ENCODE data around the gene OBP2A.
"Not testable (repeated sequence)": the region's sequence is repeated elsewhere in the genome, so short reads cannot be mapped to it uniquely, and the experiment has no call there.

OBP2A gene

DNA sequence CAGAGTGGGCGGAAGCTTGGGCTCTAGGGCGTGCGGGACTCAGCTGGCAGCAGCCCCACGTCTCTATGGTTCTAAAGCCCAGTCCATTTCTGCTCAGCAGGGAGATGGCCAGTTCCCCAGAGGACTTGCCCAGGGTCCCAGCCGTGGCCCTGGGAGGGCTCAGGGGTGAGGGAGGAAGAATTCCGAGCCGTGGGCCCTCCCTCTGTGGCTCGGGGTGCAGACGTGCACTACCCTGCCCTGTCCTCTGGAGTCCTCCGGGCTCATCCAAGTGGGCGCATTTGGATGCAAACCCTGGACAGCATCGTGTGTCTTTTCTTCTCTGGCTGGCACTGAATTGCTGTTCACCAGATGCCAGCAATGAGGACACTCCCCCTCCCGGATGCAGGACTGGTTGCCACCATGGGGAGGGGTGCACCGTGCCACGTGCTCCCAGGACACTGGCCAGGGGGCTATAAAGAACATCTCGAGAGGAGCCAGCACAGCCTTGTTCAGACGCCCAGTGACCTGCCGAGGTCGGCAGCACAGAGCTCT, at the start of gene OBP2A:
OBP2A (plus strand) TSS at position 481 of the 531 bp plus-strand sequence. CDS start 55 bp downstream, outside the sequence.
- not testable (repeated sequence) for DNase-seq

DNA sequence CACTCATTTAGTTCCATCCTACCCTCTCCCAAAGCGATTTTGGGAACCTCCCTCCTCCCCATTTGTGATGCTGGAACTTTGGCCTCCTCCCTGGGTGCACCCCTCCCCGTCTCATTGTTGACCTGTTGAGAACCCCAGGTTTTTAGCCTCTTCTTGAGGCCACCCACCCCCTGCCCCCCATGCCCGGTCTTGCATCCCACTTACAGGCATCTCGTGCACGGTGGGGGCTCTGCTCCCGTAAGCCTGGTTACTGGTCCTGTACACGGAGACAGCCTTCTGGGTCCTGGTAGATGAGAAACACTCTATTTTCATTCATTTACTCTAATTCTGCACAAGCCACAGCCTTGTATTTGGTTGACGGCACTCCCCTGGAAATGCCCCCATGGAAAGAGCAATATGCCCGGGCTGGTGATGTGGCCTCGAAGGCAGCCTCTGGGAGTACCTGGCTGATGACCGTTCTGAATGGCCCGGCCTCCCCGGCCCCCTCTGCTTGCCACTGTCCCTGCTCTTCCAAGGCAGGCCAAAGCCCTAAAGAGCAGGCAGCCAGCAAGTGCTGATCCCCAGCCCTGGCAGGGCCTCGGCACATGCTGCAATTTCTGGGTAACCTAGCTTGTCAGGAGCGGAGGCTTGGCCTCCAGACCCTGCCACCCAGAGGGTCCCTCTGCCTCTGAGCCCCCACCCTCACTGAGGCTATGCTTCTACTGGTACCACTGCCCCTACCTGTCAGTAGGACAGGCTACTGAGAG, 47.4 kb upstream of the OBP2A start:
- no peak for DNase-seq

- peak; percentile 82 for DNase-seq
These were observed 46.4 kb upstream of the OBP2A start for GRCh38 chr9:135499326-135500070.

- DNase-seq = no peak
These were observed 45.8 kb upstream of the OBP2A start for GRCh38 chr9:135500071-135500524.

DNA sequence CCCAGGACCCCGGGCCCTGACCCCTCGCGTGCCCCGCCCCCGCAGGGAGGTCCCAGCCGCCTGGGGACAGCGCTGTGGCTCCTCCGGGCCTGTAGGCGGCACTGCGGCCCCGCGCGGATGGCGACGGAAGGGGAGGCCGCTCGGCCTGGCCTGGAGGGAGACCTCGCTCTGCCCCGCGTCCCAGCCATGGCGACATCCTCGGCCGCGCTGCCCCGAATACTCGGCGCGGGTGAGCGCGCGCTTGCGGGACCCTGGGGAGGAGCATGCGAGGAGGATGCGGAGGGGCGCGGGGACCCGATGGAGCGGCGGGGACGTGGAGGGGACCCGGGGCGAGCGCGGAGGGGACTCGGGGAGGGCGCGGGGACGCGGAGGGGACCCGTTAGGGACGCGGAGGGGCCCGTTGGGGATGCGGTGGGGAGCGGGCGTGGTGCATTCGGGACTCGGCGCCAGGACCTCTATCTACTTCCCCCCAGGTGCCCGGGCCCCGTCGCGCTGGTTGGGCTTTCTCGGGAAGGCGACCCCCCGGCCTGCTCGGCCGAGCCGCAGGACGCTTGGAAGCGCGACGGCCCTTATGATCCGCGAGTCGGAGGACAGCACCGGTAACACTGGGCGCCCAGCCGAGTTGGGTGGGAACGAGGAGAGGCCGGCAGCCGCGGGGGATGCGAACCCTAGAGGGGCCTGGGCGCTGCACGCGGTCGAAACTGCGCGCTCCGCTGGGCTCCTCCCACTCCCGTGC, 45.2 kb upstream of the OBP2A start, which contains the start of gene MRPS2:
MRPS2 (plus strand) TSS at position 158 of the 736 bp plus-strand sequence; CDS start at position 187, 29 bp downstream.
- peak; percentile 91 for DNase-seq

GRCh38 chr9:135501261-135502167, 44.4 kb upstream of the OBP2A start:
- DNase-seq = peak; percentile 77

- DNase-seq = no peak
These were observed 43.6 kb upstream of the OBP2A start for GRCh38 chr9:135502168-135502872.

GRCh38 chr9:135502873-135503321, 43.0 kb upstream of the OBP2A start:
- DNase-seq = no peak

DNA sequence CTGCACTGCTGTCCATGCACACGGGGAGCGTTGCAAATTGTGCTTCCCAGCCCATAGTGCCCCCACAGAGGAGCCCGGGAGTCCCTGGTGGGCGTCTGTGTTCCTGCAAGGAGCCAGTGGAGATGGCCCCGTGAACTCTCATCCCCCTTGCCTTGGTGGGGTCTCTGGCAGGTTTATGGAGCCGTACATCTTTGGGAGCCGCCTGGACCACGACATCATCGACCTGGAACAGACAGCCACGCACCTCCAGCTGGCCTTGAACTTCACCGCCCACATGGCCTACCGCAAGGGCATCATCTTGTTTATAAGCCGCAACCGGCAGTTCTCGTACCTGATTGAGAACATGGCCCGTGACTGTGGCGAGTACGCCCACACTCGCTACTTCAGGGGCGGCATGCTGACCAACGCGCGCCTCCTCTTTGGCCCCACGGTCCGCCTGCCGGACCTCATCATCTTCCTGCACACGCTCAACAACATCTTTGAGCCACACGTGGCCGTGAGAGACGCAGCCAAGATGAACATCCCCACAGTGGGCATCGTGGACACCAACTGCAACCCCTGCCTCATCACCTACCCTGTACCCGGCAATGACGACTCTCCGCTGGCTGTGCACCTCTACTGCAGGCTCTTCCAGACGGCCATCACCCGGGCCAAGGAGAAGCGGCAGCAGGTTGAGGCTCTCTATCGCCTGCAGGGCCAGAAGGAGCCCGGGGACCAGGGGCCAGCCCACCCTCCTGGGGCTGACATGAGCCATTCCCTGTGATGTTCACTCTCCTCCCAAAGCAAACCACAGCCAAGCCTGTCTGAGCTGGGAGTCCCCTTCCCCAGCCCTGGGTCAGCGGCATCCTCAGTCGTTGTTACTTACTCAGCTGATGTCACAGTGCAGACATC, 42.3 kb upstream of the OBP2A start:
- DNase-seq = no peak

GRCh38 chr9:135504262-135505243, 41.4 kb upstream of the OBP2A start:
- DNase-seq = peak; percentile 70

- DNase-seq = no peak
These were observed 40.3 kb upstream of the OBP2A start for GRCh38 chr9:135505406-135506187.

DNA sequence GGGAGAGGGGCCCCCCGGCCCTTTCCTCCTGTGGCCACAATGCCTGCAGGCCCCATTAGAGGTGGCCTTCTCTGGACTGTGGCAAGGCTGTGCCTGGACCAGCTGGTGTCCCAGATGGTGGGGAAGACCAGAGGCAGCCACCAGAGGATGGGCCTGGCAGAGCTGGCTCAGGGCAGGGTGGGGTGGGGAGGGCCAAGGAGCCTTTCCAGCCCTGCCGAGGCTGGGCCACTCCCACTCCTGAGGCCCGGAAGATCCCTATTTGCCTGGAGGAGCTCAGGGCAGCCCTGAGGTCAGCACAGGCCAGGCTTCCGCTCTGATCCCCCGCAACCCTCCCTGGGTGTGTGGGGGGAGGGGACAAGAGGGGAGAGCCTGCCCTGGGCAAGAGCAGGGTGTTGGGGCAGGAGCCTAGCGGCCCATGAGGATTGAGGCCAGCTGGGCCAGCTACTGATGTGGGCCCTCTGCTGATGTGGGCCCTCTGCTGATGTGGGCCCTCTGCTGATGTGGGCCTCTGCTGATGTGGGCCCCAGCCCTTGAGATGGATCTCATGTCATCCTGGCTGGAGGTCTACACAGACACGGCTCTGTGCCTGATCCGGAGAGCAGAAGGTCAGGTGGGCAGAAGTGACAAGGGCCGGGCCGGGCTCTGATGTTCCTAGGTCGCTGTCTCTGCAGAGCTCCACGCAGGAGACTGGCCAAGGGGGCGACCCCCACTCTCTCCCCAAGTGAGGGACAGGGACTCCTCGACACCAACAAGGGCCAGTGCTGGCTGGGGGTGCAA, 39.4 kb upstream of the OBP2A start:
- no peak for DNase-seq

DNA sequence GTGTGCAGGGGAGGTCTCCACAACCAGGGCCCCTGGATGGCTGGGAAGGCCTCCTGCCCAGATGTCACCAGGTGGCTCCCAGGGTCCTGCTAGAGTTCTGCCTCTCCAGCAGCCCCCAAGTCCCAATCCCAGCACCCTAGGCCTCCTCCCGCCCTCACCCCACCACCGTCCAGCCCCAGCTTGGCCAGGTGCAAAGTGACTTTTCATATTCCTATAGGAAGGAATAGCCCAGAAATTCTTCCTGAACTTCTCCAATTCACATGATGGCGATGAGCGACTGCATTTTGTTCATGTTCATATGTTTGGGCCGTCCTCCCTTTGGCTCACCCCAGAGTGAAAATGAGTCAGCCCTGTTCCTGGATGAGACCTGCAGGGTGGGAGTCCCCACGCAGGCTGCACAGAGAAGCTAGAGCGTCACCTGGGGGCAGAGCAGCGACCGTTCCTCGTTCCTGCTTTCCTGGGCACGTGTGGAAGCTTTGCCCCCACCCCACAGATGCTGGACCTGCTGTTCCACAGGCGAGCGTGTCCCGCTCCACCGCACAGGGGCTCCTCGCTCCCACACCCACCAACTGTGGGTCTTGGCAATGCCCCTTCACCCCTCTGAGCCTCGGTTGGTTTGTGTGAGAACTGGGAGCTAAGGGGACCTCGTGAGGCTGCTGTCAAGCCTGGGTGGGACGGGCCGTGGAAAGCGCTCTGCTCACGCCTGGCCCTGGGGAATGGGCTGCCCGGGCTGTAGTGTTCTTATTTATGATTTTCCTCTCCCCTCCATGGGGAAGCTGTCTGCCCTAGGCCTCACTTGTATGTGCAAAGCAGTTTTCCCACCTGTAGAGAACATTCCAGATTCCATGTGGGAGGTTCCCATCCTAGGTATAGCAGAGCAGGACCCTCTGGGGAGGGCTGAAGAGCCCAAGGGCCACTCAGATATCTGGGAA, 38.6 kb upstream of the OBP2A start:
- no peak for DNase-seq

DNA sequence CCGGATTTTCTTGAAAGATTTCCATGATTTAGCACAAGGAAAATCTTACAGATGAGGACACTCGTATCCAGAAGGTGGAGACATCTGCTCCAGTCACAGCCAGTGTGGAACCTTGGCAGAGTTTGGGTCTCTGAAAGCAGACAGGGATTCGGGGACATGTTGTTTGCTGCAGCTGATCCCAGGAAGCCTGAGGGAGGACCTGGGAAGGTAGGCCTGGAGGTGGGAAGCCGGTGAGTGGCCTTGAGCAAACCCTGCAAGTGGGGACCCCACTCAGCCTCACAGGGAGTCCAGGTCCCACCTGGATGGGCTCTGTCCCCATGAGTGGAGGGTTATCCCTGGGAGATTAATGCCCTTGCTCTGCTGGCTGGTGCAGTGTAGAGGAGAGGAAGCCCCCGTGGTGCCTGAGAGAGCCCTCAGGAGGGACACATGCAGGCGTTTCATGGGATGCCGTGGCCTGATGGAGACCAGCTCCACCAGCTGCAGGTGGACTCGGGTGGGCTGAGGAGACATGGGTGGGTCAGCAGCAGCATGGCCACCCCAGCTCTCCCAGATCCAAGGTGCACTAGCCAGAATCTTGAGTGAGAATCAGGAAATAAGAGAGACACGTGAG, 37.6 kb upstream of the OBP2A start:
- no peak for DNase-seq

DNA sequence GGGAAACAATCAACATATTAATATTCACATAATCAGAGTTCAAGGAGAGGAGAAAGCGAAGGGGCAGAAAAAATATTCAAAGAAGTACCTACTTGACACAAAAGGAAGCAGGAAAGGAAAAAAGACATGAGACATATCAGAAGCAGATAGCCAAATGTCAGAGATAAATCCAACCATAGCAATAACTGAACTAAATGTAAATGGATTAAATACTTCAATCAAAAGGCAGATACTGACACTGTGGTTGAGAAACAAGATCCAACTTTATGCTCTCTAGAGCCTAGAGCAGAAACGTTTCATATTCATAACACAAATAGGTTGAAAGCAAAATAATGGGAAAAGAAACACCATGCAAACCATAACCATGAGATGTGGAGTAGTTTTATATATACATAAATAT, 36.5 kb upstream of the OBP2A start:
- DNase-seq = no peak

DNA sequence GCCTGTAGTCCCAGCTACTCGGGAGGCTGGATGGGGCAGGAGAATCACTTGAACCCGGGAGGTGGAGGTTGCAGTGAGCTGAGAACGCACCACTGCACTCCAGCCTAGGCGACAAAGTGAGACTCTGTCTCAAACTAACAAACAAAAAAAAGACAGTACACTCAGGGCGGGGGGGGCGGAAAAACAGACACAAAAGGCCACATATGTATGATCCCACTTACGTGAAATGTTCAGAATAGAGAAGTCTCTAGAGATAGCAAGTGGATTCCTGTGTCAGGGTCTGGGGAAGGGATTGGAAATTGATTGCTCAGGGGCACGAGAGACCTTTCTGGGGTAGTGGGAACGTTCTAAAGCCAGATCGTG, 33.7 kb upstream of the OBP2A start:
- DNase-seq = no peak
